GM12878 (cell line): ENCODE results near the gene CLNK. TPM values are rescaled to one million over a fixed set of nuclear protein-coding genes. Genes with fewer than 3 reads are reported as not detected.

ENCODE experiments used
- ATAC-seq: fragments of 200-7000 bp; cut with Tn5 transposase; 3 replicates; pipeline ENCODE4 v1.9.1; 2020; ENCODE audit warnings: mild to moderate bottlenecking, moderate library complexity
- BruUV-seq: library from RNA; stranded (reverse); fragments of 400-500 nt; replicated peaks from 2 replicates; lab custom pipeline; 2021; lab: Mats Ljungman, UMichigan
- CTCF ChIA-PET: fragments of 300-600 bp; sonication (Branson Sonifier 250); formaldehyde crosslinking; extraction: SDS; loops from one replicate; lab custom pipeline; 2021; ENCODE audit warnings: inconsistent platforms; lab: Yijun Ruan, JAX
- POLR2A ChIA-PET: fragments of 350-600 bp; formaldehyde crosslinking; extraction: SDS; loops from one replicate; lab custom pipeline; 2021; ENCODE audit warnings: inconsistent platforms; lab: Charles Lee
- RAD21 ChIA-PET: fragments of 300-600 bp; sonication (Branson Sonifier 250); formaldehyde crosslinking; loops from one replicate; lab custom pipeline; 2023; ENCODE audit warnings: antibody characterized with exemption; ENCODE audit not compliant: unreplicated experiment; lab: Charles Lee
- SMC1A ChIA-PET: fragments of 300-600 bp; sonication (Branson Sonifier 250); formaldehyde crosslinking; loops from one replicate; lab custom pipeline; 2023; ENCODE audit not compliant: unreplicated experiment, uncharacterized antibody; lab: Charles Lee
- DNase-seq: peaks from one replicate; pipeline ENCODE4 v3.0.0-alpha.2; 2011; ENCODE audit warnings: low read depth, low spot score
- FAIRE-seq: peaks from 3 replicates; lab custom pipeline; 2011; peaks lifted over from hg19 to GRCh38; lab: Jason Lieb, UNC
- H2AFZ ChIP-seq: 2 replicates; pipeline ENCODE4 v1.6.0; 2011; ENCODE audit warnings: low read depth, low read length, control low read depth; ENCODE audit not compliant: control insufficient read depth
- H3K27ac ChIP-seq: 2 replicates; pipeline ENCODE4 v1.5.1; 2011; ENCODE audit warnings: control low read depth; ENCODE audit not compliant: control insufficient read depth, insufficient read depth
- H3K27me3 ChIP-seq, 2 experiments: replicated peaks in 1 of 2; 2 replicates each; pipeline versions ENCODE4 v1.6.0 to v1.6.1; 2011; ENCODE audit warnings: low read length in 1 of 2; ENCODE audit not compliant: control insufficient read depth in 2 of 2, insufficient read depth in 2 of 2
- H3K36me3 ChIP-seq, 2 experiments: 2 replicates each; pipeline ENCODE4 v1.5.1; 2011; ENCODE audit warnings: low read length in 1 of 2; ENCODE audit not compliant: control insufficient read depth in 2 of 2, insufficient read depth in 2 of 2
- H3K4me1 ChIP-seq: 2 replicates; pipeline ENCODE4 v1.6.1; 2011; ENCODE audit warnings: mild to moderate bottlenecking, low read length, moderate library complexity, mixed read lengths; ENCODE audit not compliant: control insufficient read depth, insufficient read depth
- H3K4me2 ChIP-seq: 2 replicates; pipeline ENCODE4 v1.6.0; 2011; ENCODE audit warnings: control low read depth; ENCODE audit not compliant: control insufficient read depth, insufficient read depth
- H3K4me3 ChIP-seq: fragments of 200-600 bp; sonication (generic); 2 replicates; pipeline ENCODE4 v1.5.1; 2016
- H3K79me2 ChIP-seq: 2 replicates; pipeline ENCODE4 v1.6.0; 2011; ENCODE audit warnings: low read length; ENCODE audit not compliant: control insufficient read depth, insufficient read depth
- H3K9ac ChIP-seq: 2 replicates; pipeline ENCODE4 v1.8.0; 2011; ENCODE audit warnings: low read length, control low read depth, mixed read lengths; ENCODE audit not compliant: control insufficient read depth, insufficient read depth
- H3K9me3 ChIP-seq: replicated peaks from 3 replicates; pipeline ENCODE4 v1.5.1; 2011; ENCODE audit warnings: mild to moderate bottlenecking, low read length; ENCODE audit not compliant: control insufficient read depth, insufficient read depth
- H4K20me1 ChIP-seq: 2 replicates; pipeline ENCODE4 v1.6.0; 2011; ENCODE audit not compliant: control insufficient read depth, insufficient read depth
- ASH2L ChIP-seq: fragments of 300-600, 200-600 bp; sonication (generic); IDR thresholded peaks from 2 replicates; pipeline ENCODE4 v1.6.1; 2017; ENCODE audit warnings: low read depth, mild to moderate bottlenecking, borderline replicate concordance
- CTCF ChIP-seq, 3 experiments: IDR thresholded peaks in 2 of 3; conservative IDR thresholded peaks in 1 of 3; 2 replicates each; pipeline ENCODE4 v1.5.1; 2011; ENCODE audit warnings: low read depth in 3 of 3, low read length in 3 of 3, mild to moderate bottlenecking in 3 of 3, control low read depth in 2 of 3, moderate library complexity in 2 of 3, inconsistent platforms in 1 of 3, mixed read lengths in 1 of 3; ENCODE audit not compliant: control insufficient read depth in 2 of 3, insufficient read depth in 1 of 3; ENCODE audit errors: extremely low read depth in 1 of 3
- HDGF ChIP-seq: fragments of 450-650 bp; IDR thresholded peaks from 2 replicates; pipeline ENCODE4 v1.6.1; 2016; ENCODE audit warnings: antibody characterized with exemption
- LARP7 ChIP-seq: fragments of 450-650 bp; IDR thresholded peaks from 2 replicates; pipeline ENCODE4 v1.6.1; 2017; ENCODE audit warnings: mild to moderate bottlenecking
- MXI1 ChIP-seq: fragments of 150-350 bp; IDR thresholded peaks from 2 replicates; pipeline ENCODE4 v1.6.1; 2011; ENCODE audit warnings: low read depth, mild to moderate bottlenecking, inconsistent platforms, low read length, improper control_type of control experiment
- MYC ChIP-seq: IDR thresholded peaks from 2 replicates; pipeline ENCODE4 v1.6.1; 2011; ENCODE audit warnings: mild to moderate bottlenecking, low read length, moderate library complexity, inconsistent platforms; ENCODE audit not compliant: insufficient read depth, insufficient replicate concordance, insufficient read length, severe bottlenecking
- NBN ChIP-seq: fragments of 450-650 bp; IDR thresholded peaks from 2 replicates; pipeline ENCODE4 v1.6.1; 2016
- RB1 ChIP-seq: fragments of 450-650 bp; formaldehyde crosslinking; IDR thresholded peaks from 2 replicates; pipeline ENCODE4 v1.6.1; 2017; ENCODE audit warnings: mild to moderate bottlenecking, borderline replicate concordance
- SPI1 ChIP-seq: IDR thresholded peaks from 2 replicates; pipeline ENCODE4 v1.6.1; 2011; ENCODE audit warnings: low read depth, mild to moderate bottlenecking, low read length, moderate library complexity, borderline replicate concordance; ENCODE audit not compliant: insufficient read depth
- ZNF24 ChIP-seq: fragments of 450-650 bp; IDR thresholded peaks from 2 replicates; pipeline ENCODE4 v1.6.1; 2017; ENCODE audit warnings: antibody characterized with exemption, mild to moderate bottlenecking
- ZSCAN29 ChIP-seq: fragments of 450-650 bp; IDR thresholded peaks from 2 replicates; pipeline ENCODE4 v1.6.1; 2017; ENCODE audit warnings: mild to moderate bottlenecking, moderate library complexity
- WGBS: methylation state at CpG from one replicate; pipeline ENCODE4 v1.1.6; 2016; ENCODE audit warnings: low lambda C conversion rate; ENCODE audit not compliant: insufficient replicate concordance, insufficient coverage; ENCODE audit errors: missing lambda C conversion rate; 5-methylcytosine and 5-hydroxymethylcytosine counted together
- in situ Hi-C: fragments of 300-500 bp; cut with MboI; formaldehyde crosslinking; loops from 9 replicates; pipeline ENCODE4 v1.14.3; 2018; ENCODE audit warnings: mixed read lengths
- intact Hi-C: fragments of 100-400 bp; cut with micrococcal nuclease; formaldehyde crosslinking; loops from one replicate; pipeline ENCODE4 v1.14.2; 2022; ENCODE audit not compliant: unreplicated experiment
- polyA plus RNA-seq, 11 experiments: library from polyadenylated mRNA; depleted of rRNA in 4 of 11; unstranded in 6 of 11; stranded (reverse) in 5 of 11; fragments of >200 nt; fragmentation: Nextera tagmentation in 4 of 11; fragmentation: Illumina TruSeq in 1 of 11; extraction: Ambion mirVana in 4 of 11; extraction: Trizol in 1 of 11; gene quantifications; 1 replicate in 1 of 11; 2 replicates in 10 of 11; pipeline versions ENCODE4 v1.2.1 to v1.2.3, GENCODE V29; 2011 to 2016; ENCODE audit warnings: inconsistent platforms in 2 of 11, missing spikeins in 2 of 11, low read depth in 1 of 11
- total RNA-seq, 4 experiments: library from RNA; depleted of rRNA in 3 of 4; stranded (reverse); fragments of >200 nt in 3 of 4; fragmentation: Illumina TruSeq in 1 of 4; extraction: Trizol in 1 of 4; gene quantifications; 2 replicates each; pipeline versions ENCODE4 v1.2.1 to v1.2.3, GENCODE V29; 2013 to 2021
- TF ChIP-seq, protein P1 (sequence below): IDR thresholded peaks from 2 replicates; pipeline ENCODE4 v1.6.1; 2011; ENCODE audit warnings: low read depth, low read length, improper control_type of control experiment, borderline replicate concordance
- TF ChIP-seq, protein P2 (sequence below): fragments of 450-650 bp; IDR thresholded peaks from 2 replicates; pipeline ENCODE4 v1.6.1; 2016; ENCODE audit warnings: mild to moderate bottlenecking
- TF ChIP-seq, protein P3 (sequence below): fragments of 450-650 bp; IDR thresholded peaks from 2 replicates; pipeline ENCODE4 v1.6.1; 2016; ENCODE audit warnings: mild to moderate bottlenecking, moderate library complexity, borderline replicate concordance

CLNK gene
- total and polyA plus RNA-seq, 10 of the 15 experiments (the other 5 are each of a cell fraction or from before 2014, with no cell fraction given) = 2.1 to 14.3 (median 2.7) TPM

DNA sequence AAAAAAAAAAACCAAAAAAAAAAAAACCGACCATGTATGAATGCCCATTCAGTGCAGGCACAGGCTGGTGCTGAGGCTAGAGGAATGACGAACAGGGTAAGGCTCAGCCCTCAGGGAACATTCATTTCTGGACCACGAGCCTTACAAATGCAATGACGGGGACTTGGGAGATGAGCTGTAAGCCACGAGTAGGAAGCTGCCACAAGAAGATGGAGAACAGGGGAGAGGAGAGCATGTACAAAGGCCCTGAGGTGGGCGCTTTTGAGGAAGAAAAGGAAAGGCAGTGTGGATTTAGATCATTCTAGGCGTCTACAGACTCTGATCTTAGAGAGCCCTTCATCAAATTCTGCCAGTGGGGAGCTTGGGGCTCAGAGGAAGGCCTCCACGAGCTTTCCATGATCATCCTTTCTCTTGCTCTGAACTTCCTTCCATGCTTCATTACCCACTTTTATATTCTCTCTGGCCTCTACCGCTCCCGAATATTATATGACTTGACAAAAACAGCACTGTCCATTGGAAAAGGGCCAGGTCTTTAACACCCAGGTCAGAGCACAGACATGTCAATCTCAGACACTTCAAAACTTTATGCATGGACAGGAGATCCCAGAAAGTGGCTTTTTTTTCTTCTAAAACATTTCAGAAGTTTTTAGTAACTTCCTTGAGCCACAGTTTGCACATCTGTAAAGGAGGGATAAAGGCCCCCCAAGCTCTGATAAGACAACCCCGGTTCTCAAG lies 224.1 kb downstream of the CLNK start:
- H3K4me2 ChIP-seq = peak overlapping the region; percentile 88

More for the DNA sequence above, 224.1 kb downstream of the CLNK start:
- peaks cover 3% of the 10 kb centered on the region; the same call in 2 of the 3 replicates for H3K9me3 ChIP-seq
- FAIRE-seq (no peak), DNase-seq (no peak), ATAC-seq (peak; percentile 34)
- no peaks in the 10 kb centered on the region for H4K20me1 ChIP-seq
- SMC1A ChIA-PET = interaction anchor here (0.9 to 1.9 kb wide), 4 partner anchors 17 to 89 kb away, joined by 3 to 10 read pairs (median 5); no protein-coding TSS in a partner anchor
- 51% methylated on average over 10 of the region's 11 CpGs for WGBS
- no peaks in the 10 kb centered on the region for H3K36me3 ChIP-seq
- peak overlapping the region; percentile 84 for H2AFZ ChIP-seq
- H3K27me3 ChIP-seq = peaks cover 0 to 5% of the 10 kb centered on the region in 2 experiments; a peak in 3 of 4 replicates
- TF ChIP-seq SPI1 (no peak), MYC (no peak), LARP7 (no peak), RB1 (no peak), NBN (no peak), HDGF (no peak), ASH2L (no peak), ZNF24 (no peak), CTCF (IDR thresholded peaks at IDR 0.05 in 2 of 3, conservative IDR thresholded peaks at IDR 0.05 in 1 of 3; ENCODE audit: control insufficient read depth in 2 of 3, extremely low read depth in 1 of 3, insufficient read depth in 1 of 3, low read depth in 3 of 3, low read length in 3 of 3) (no peak), ZSCAN29 (no peak), MXI1 (no peak)
- TF ChIP-seq, protein P1, sequence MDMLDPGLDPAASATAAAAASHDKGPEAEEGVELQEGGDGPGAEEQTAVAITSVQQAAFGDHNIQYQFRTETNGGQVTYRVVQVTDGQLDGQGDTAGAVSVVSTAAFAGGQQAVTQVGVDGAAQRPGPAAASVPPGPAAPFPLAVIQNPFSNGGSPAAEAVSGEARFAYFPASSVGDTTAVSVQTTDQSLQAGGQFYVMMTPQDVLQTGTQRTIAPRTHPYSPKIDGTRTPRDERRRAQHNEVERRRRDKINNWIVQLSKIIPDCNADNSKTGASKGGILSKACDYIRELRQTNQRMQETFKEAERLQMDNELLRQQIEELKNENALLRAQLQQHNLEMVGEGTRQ = no peak
- TF ChIP-seq, protein P2, sequence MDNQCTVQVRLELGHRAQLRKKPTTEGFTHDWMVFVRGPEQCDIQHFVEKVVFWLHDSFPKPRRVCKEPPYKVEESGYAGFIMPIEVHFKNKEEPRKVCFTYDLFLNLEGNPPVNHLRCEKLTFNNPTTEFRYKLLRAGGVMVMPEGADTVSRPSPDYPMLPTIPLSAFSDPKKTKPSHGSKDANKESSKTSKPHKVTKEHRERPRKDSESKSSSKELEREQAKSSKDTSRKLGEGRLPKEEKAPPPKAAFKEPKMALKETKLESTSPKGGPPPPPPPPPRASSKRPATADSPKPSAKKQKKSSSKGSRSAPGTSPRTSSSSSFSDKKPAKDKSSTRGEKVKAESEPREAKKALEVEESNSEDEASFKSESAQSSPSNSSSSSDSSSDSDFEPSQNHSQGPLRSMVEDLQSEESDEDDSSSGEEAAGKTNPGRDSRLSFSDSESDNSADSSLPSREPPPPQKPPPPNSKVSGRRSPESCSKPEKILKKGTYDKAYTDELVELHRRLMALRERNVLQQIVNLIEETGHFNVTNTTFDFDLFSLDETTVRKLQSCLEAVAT = no peak
- TF ChIP-seq, protein P3, sequence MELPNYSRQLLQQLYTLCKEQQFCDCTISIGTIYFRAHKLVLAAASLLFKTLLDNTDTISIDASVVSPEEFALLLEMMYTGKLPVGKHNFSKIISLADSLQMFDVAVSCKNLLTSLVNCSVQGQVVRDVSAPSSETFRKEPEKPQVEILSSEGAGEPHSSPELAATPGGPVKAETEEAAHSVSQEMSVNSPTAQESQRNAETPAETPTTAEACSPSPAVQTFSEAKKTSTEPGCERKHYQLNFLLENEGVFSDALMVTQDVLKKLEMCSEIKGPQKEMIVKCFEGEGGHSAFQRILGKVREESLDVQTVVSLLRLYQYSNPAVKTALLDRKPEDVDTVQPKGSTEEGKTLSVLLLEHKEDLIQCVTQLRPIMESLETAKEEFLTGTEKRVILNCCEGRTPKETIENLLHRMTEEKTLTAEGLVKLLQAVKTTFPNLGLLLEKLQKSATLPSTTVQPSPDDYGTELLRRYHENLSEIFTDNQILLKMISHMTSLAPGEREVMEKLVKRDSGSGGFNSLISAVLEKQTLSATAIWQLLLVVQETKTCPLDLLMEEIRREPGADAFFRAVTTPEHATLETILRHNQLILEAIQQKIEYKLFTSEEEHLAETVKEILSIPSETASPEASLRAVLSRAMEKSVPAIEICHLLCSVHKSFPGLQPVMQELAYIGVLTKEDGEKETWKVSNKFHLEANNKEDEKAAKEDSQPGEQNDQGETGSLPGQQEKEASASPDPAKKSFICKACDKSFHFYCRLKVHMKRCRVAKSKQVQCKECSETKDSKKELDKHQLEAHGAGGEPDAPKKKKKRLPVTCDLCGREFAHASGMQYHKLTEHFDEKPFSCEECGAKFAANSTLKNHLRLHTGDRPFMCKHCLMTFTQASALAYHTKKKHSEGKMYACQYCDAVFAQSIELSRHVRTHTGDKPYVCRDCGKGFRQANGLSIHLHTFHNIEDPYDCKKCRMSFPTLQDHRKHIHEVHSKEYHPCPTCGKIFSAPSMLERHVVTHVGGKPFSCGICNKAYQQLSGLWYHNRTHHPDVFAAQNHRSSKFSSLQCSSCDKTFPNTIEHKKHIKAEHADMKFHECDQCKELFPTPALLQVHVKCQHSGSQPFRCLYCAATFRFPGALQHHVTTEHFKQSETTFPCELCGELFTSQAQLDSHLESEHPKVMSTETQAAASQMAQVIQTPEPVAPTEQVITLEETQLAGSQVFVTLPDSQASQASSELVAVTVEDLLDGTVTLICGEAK = no peak
- no peaks in the 10 kb centered on the region for H3K4me1 ChIP-seq
- no TSS peak for BruUV-seq
- H3K9ac ChIP-seq = no peak overlapping the region
- H3K27ac ChIP-seq = no peak overlapping the region
- H3K79me2 ChIP-seq = peaks cover 8% of the 10 kb centered on the region
- in situ Hi-C loops (no loop called here), intact Hi-C loops (loop anchor here (2.0 kb wide), 1 partner anchor 78 kb away; no protein-coding TSS in a partner anchor)
- peak overlapping the region; percentile 43; the same call in 1 of the 2 replicates for H3K4me3 ChIP-seq
- RAD21 ChIA-PET = interaction anchor here (0.7 to 1.5 kb wide), 6 partner anchors 20 to 77 kb away, joined by 3 to 6 read pairs (median 3); no protein-coding TSS in a partner anchor
- CTCF ChIA-PET = interaction anchor here (0.7 to 3.0 kb wide), 19 partner anchors 10 to 491 kb away, joined by 3 to 22 read pairs (median 4); no protein-coding TSS in a partner anchor
- POLR2A ChIA-PET = interaction anchor here (1.3 to 1.4 kb wide), 2 partner anchors 16 to 343 kb away, joined by 3 to 4 read pairs; partner anchors contain the start of gene WDR1
